Stimulated activated effector memory CD8-positive, alpha-beta T cell treated with anti-CD3 and anti-CD28 coated beads, Interleukin-12 subunit alpha, Interleukin-12 subunit beta, amount 100 ng/mL, for 72 hours (primary cell): ENCODE data around the gene RPP25.
A peak's percentile ranks its signal among the peaks of the same experiment; 100 is the strongest.
"Not testable (repeated sequence)": the region's sequence is repeated elsewhere in the genome, so short reads cannot be mapped to it uniquely, and the experiment has no call there.

Source experiments
- ATAC-seq: fragments of 150-1000 bp; cut with Tn5 transposase; 2 replicates; pipeline ENCODE4 v1.10.0; 2021
- DNase-seq, 2 donors: peaks; one replicate each; pipeline ENCODE4 v3.0.0; 2021 to 2022; ENCODE audit warnings: low spot score in 2 of 2
- H3K27ac Mint-ChIP-seq: one replicate; pipeline ENCODE4 v1.8.0; 2022; ENCODE audit warnings: mild to moderate bottlenecking, mixed read lengths
- H3K36me3 Mint-ChIP-seq: one replicate; pipeline ENCODE4 v1.8.0; 2022; ENCODE audit warnings: mild to moderate bottlenecking, mixed read lengths
- H3K4me1 Mint-ChIP-seq: one replicate; pipeline ENCODE4 v1.8.0; 2022; ENCODE audit warnings: mixed read lengths
- H3K4me3 Mint-ChIP-seq: one replicate; pipeline ENCODE4 v1.8.0; 2022; ENCODE audit warnings: mild to moderate bottlenecking, mixed read lengths
- H3K9me3 Mint-ChIP-seq: one replicate; pipeline ENCODE4 v1.8.0; 2022; ENCODE audit warnings: mixed read lengths

Gene RPP25

GRCh38 chr15:74955796-74956647, 550 bp downstream of the RPP25 start:
- ATAC-seq (peak; percentile 57), DNase-seq (peak in 1 of 2 donors; percentile 26)
- Mint-ChIP-seq H3K4me3 (peak overlapping the region; percentile 61), H3K27ac (no peak overlapping the region), H3K36me3 (no peaks in the 10 kb centered on the region), H3K9me3 (no peaks in the 10 kb centered on the region), H3K4me1 (peaks cover 36% of the 10 kb centered on the region)

- H3K9me3 Mint-ChIP-seq = no peaks in the 10 kb centered on the region
- no peaks in the 10 kb centered on the region for H3K36me3 Mint-ChIP-seq
- H3K4me1 Mint-ChIP-seq = peaks cover 27% of the 10 kb centered on the region
- H3K27ac Mint-ChIP-seq = no peak overlapping the region
- H3K4me3 Mint-ChIP-seq = peak overlapping the region; percentile 61
- no peak for ATAC-seq
- no peak for DNase-seq
Measured at GRCh38 chr15:74955017-74955416, 1.6 kb downstream of the RPP25 start.

DNA sequence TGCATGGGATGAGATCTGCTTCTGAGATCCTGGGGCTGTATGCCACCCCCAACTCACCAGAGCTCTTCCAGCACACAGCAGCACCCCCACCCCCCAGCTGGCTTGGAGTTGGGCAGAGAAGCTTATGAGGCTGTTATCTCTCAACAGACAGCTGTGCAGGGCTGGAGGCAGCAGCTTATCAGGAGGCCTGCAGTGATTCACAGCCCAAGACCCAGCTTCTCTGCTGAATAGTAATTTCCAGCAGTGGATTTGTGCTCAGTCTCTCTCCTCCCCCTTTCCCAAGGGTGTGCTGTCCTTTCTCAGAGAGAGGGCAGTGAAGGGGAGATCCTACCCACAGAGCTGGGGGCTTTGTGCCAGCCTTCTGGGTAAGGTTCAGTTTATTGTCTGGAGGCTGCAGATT, 2.1 kb downstream of the RPP25 start:
- H3K9me3 Mint-ChIP-seq = no peaks in the 10 kb centered on the region
- H3K4me3 Mint-ChIP-seq = peak overlapping the region; percentile 61
- DNase-seq = no peak
- H3K36me3 Mint-ChIP-seq = no peaks in the 10 kb centered on the region
- no peak overlapping the region for H3K27ac Mint-ChIP-seq
- H3K4me1 Mint-ChIP-seq = peaks cover 26% of the 10 kb centered on the region
- ATAC-seq = no peak

DNA sequence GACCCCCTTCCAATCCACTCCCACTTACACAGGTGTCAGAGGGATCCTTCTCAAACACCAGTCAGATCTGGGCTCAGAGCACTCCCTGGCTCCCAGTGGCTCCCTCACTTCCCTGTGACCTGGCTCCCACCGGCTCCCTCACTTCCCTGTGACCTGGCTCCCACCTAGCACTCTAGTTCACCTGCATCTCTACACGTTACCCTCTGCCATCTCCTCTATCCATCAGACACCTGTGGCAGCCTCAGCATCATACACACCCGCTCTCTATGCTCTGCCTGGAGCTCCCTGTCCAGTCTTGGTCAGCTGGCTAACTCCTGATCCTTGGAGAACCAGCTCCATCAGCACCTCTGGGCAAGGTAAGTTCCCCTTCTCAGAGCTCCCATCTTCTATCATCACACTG, 5.6 kb downstream of the RPP25 start:
- Mint-ChIP-seq H3K36me3 (no peaks in the 10 kb centered on the region), H3K4me1 (peaks cover 5% of the 10 kb centered on the region), H3K9me3 (no peaks in the 10 kb centered on the region), H3K27ac (no peak overlapping the region), H3K4me3 (no peak overlapping the region)
- no peak for DNase-seq
- ATAC-seq = no peak

- Mint-ChIP-seq H3K36me3 (no peaks in the 10 kb centered on the region), H3K4me1 (peaks cover under 1% of the 10 kb centered on the region), H3K27ac (no peak overlapping the region), H3K9me3 (no peaks in the 10 kb centered on the region), H3K4me3 (no peak overlapping the region)
- peak; percentile 82 for ATAC-seq
- peak; percentile 73 to 91 for DNase-seq
Measured at GRCh38 chr15:74950078-74950908, 6.3 kb downstream of the RPP25 start.

- Mint-ChIP-seq H3K4me3 (peak within 1 kb of the TSS; percentile 80), H3K27ac (peak within 1 kb of the TSS; percentile 91), H3K9me3 (no peaks in the 10 kb centered on the region), H3K4me1 (peaks cover 13% of the 10 kb centered on the region), H3K36me3 (peaks cover 32% of the 10 kb centered on the region)
- peak; percentile 82 to 93 for DNase-seq
- ATAC-seq = peak; percentile 95
Measured at GRCh38 chr15:74937590-74938371, 18.8 kb downstream of the RPP25 start, which contains the start of gene COX5A. Gene COX5A, minus strand, starts transcription at chr15:74938073. Its CDS starts 59 bp downstream, at chr15:74938014.

GRCh38 chr15:74937272-74937589, 19.3 kb downstream of the RPP25 start:
- no peak for DNase-seq
- no peak for ATAC-seq
- peak overlapping the region; percentile 80 for H3K4me3 Mint-ChIP-seq
- peak overlapping the region; percentile 91 for H3K27ac Mint-ChIP-seq
- H3K4me1 Mint-ChIP-seq = peaks cover 13% of the 10 kb centered on the region
- peaks cover 35% of the 10 kb centered on the region for H3K36me3 Mint-ChIP-seq
- H3K9me3 Mint-ChIP-seq = no peaks in the 10 kb centered on the region

DNA sequence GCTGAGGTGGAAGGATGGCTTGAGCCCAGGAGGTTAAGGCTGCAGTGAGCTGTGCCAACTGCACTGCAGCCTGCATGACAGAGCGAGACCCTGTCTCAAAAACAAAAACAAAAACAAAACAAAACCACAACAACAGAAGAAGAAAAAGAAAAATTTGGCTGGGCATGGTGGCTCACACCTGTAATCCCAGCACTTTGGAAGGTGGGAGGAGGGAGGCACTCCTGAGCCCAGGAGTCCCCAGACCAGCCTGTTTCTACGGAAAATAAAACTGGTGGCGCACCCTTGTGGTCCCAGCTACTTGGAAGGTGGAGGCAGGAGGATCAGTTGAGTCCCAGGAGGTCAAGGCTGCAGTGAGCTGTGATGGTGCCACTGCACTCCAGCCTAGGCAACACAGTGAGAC, 21.4 kb downstream of the RPP25 start:
- Mint-ChIP-seq H3K36me3 (peaks cover 55% of the 10 kb centered on the region), H3K27ac (peak overlapping the region; percentile 71), H3K4me1 (peaks cover 13% of the 10 kb centered on the region), H3K4me3 (peak overlapping the region; percentile 58)
- not testable (repeated sequence) for H3K9me3 Mint-ChIP-seq, ATAC-seq, DNase-seq

GRCh38 chr15:74933573-74933972, 23.0 kb downstream of the RPP25 start:
- peak overlapping the region; percentile 58 for H3K27ac Mint-ChIP-seq
- peaks cover 13% of the 10 kb centered on the region for H3K4me1 Mint-ChIP-seq
- no peaks in the 10 kb centered on the region for H3K9me3 Mint-ChIP-seq
- H3K36me3 Mint-ChIP-seq = peaks cover 72% of the 10 kb centered on the region
- ATAC-seq (no peak), DNase-seq (no peak)
- no peak overlapping the region for H3K4me3 Mint-ChIP-seq

- no peak for DNase-seq
- peaks cover 96% of the 10 kb centered on the region for H3K36me3 Mint-ChIP-seq
- ATAC-seq = no peak
Measured at GRCh38 chr15:74928771-74929198, 27.8 kb downstream of the RPP25 start.

GRCh38 chr15:74924525-74924924, 32.0 kb downstream of the RPP25 start:
- Mint-ChIP-seq H3K9me3 (no peaks in the 10 kb centered on the region), H3K4me1 (no peaks in the 10 kb centered on the region), H3K4me3 (no peak overlapping the region), H3K27ac (no peak overlapping the region), H3K36me3 (peaks cover 99% of the 10 kb centered on the region)
- ATAC-seq = no peak
- DNase-seq = no peak

More at GRCh38 chr15:74928771-74929198, 27.8 kb downstream of the RPP25 start:
- Mint-ChIP-seq H3K4me1 (peaks cover 5% of the 10 kb centered on the region), H3K4me3 (no peak overlapping the region), H3K27ac (no peak overlapping the region), H3K9me3 (no peaks in the 10 kb centered on the region)

- H3K36me3 Mint-ChIP-seq = peaks cover 99% of the 10 kb centered on the region
- H3K9me3 Mint-ChIP-seq = no peaks in the 10 kb centered on the region
- peak overlapping the region; percentile 66 for H3K27ac Mint-ChIP-seq
- H3K4me1 Mint-ChIP-seq = no peaks in the 10 kb centered on the region
- no peak for DNase-seq
- no peak for ATAC-seq
- no peak overlapping the region for H3K4me3 Mint-ChIP-seq
Measured at GRCh38 chr15:74920456-74920855, 36.1 kb downstream of the RPP25 start.

DNA sequence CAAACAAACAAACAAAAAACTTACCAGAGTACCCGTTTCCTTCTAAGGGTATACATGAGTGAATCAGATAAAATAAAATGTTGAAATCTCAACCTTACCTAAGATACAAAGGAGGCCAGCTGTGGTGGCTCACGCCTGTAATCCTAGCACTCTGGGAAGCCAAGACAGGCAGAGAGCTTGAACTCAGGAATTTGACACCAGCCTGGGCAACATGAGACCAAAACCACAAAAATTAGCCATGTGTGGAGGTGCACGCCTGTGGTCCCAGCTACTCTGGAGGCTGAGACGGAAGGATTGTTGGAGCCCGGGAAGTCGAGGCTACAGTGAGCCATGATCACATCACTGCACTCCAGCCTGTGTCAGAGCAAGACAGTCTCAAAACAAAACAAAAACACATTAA, 38.9 kb downstream of the RPP25 start:
- DNase-seq (no peak), ATAC-seq (no peak)
- no peak overlapping the region for H3K27ac Mint-ChIP-seq
- peaks cover 99% of the 10 kb centered on the region for H3K36me3 Mint-ChIP-seq
- H3K9me3 Mint-ChIP-seq = no peaks in the 10 kb centered on the region
- no peaks in the 10 kb centered on the region for H3K4me1 Mint-ChIP-seq
- no peak overlapping the region for H3K4me3 Mint-ChIP-seq

GRCh38 chr15:74913799-74914198, 42.8 kb downstream of the RPP25 start:
- not testable (repeated sequence) for ATAC-seq, DNase-seq, H3K4me3 Mint-ChIP-seq, H3K27ac Mint-ChIP-seq, H3K4me1 Mint-ChIP-seq, H3K9me3 Mint-ChIP-seq
- peaks cover 74% of the 10 kb centered on the region for H3K36me3 Mint-ChIP-seq

DNA sequence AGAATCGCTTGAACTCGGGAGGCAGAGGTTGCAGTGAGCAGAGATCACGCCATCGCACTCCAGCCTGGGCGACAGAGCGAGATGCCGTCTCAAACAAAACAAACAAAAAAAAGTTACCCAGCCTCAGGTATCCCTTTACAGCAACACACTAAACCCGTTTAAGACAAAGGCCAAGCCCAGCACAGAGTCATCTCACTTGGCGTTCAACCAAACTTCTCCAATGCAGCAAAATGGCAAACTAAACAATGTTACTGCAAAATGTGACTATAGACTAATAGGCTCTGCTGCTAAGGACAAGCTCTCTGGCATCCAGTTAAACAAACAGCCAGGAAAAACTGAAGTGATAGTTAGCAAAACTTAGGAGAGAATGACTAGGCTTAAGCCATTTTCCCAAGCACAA, 43.5 kb downstream of the RPP25 start:
- no peak for DNase-seq
- ATAC-seq = no peak
- no peaks in the 10 kb centered on the region for H3K9me3 Mint-ChIP-seq

More for the DNA sequence above, 43.5 kb downstream of the RPP25 start:
- Mint-ChIP-seq H3K27ac (no peak overlapping the region), H3K4me3 (no peak overlapping the region), H3K4me1 (no peaks in the 10 kb centered on the region), H3K36me3 (peaks cover 66% of the 10 kb centered on the region)
